GM18507 (cell line): ENCODE results near the gene BICC1.
"Not testable (repeated sequence)": the region's sequence is repeated elsewhere in the genome, so short reads cannot be mapped to it uniquely, and the experiment has no call there.

Experiments
- DNase-seq: peaks from one replicate; pipeline ENCODE4 v3.0.0; 2011; ENCODE audit warnings: low read depth; ENCODE audit not compliant: insufficient read length; ENCODE audit errors: extremely low spot score
- FAIRE-seq: peaks from 2 replicates; lab custom pipeline; 2011; peaks lifted over from hg19 to GRCh38; lab: Jason Lieb, UNC

Gene BICC1

DNA sequence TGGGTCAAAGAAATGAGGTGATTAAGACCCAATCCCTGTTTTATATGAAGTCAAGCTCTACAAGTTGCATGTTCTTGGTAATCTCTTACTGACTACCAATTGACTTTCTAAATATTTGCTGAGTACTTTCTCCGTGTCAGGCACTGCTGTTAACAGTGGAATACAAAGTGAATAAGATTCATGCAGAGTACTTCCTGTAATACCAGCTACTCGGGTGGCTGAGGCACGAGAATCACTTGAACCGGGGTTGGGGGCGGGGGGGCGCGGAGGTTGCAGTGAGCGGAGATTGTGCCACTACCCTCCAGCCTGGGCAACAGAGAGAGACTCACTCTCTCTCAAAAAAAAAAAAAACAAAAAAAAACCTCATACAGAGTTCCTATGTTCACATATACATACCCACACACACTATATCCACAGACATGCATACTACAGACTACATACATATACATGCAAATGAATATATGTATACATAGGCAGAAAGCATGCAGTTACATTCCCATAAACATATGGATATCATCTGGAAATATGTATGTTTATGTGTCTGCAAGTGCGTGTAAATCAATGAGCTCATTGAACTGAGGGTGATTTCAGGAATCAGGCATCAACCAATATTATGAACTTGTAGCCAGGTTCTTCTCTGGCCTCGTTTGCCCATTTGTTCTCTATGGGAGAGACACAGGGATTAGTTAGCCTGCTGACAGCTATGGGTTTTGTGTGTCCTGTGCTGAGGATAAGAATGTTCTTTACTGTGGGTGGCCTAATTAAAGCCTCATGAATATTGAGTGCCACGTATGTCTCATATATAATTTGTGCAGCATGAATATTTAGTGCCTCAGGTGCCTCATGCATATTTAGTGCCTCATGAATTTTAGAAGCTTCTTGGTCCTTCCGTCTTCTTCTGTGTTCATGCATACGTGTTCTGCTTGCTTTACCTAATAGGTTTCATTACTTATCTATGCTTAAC lies 73.9 kb downstream of the BICC1 start:
- no peak for DNase-seq

DNA sequence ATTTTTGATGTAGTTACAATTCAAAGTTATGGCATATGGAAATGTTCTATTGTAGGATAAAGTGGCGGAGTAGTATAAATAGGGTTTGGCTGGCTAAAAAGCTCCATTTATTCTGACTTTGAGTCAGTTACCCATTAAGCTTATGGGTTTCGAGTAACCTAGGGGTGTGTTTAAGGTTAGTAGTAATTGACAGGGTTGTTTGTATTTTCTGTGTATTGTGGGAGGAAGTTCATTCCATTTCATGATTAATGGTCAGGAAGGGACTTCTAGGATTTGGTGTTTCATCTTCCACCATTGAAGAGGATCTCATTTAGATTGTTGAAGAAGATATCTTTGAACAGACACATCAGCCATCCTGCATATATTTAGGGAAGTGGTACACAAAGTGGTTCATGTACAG lies 75.0 kb downstream of the BICC1 start:
- FAIRE-seq (no peak), DNase-seq (no peak)

More for the DNA sequence above, 73.9 kb downstream of the BICC1 start:
- no peak for FAIRE-seq

- DNase-seq: no peak
- FAIRE-seq: no peak
Observed at GRCh38 chr10:58588673-58589265, 76.1 kb downstream of the BICC1 start.

DNA sequence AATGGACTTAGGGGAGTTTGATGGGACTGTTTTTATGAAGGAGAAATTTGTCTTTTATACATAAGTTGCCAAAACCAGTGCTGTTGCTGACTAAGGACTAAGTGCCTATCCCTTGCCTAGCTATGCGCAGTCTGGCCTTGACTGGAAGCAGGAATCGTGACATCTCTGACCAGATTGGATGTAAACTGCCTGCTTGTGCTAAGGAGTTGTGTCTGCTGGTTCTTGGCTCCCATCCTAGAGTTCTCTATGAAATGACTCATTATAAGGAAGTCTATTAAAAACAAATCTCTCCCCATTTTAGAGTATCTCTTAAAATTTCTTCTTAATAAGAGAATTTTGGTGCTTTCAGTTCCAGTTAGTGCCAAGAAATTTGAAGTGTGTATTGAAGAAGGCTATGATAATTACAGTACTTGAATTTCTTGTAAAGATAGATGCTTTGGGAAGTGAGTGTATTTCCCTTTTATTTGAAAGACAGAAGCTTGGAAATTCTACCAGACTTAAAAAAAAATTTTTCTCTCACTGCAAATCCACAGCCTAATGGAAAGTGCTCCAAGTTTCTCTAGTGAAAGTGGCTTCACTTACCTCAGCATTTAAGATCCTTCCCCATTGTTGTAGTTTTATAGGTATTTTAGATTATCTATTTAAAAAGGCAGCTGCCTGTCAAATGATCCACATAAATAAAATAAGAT lies 77.6 kb downstream of the BICC1 start:
- DNase-seq: no peak
- FAIRE-seq: no peak

DNA sequence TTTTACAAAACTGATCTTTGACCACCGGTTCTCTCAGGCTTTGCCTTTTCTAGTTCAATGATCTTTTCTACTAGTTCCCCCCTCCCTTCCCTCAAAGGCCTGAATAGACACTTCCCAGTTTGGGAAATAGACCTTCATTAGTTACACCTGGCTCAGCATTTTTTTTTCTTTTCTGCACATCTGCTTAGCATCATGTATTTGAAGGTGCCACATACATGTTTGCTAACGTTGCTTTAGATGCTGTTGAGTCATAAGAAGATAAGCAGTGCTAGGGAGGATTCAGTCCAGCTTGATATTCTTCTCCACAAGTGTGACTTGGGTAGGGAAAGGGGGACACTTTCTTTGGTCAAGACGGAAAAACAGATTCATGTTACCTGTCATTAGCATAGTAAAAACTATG lies 78.3 kb downstream of the BICC1 start:
- DNase-seq: no peak
- FAIRE-seq: no peak

GRCh38 chr10:58593008-58593407 lies 80.3 kb downstream of the BICC1 start:
- FAIRE-seq: no peak
- DNase-seq: no peak

DNA sequence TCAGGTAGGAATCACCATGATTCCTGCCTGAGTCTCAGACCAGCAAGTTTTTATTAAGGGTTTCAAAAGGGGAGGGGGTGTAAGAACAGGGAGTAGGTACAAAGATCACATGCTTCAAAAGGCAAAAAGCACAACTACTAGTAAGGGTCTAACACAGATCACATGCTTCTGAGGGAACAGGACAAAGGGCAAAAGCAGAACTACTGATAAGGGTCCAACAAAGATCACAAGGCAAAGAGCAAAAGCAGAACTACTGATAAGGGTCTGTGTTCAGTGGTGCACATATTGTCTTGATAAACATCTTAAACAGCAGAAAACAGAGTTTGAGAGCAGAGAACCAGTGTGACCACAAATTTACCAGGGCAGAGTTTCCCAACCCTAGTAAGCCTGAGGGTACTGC lies 84.5 kb downstream of the BICC1 start:
- FAIRE-seq, DNase-seq: not testable (repeated sequence)

DNA sequence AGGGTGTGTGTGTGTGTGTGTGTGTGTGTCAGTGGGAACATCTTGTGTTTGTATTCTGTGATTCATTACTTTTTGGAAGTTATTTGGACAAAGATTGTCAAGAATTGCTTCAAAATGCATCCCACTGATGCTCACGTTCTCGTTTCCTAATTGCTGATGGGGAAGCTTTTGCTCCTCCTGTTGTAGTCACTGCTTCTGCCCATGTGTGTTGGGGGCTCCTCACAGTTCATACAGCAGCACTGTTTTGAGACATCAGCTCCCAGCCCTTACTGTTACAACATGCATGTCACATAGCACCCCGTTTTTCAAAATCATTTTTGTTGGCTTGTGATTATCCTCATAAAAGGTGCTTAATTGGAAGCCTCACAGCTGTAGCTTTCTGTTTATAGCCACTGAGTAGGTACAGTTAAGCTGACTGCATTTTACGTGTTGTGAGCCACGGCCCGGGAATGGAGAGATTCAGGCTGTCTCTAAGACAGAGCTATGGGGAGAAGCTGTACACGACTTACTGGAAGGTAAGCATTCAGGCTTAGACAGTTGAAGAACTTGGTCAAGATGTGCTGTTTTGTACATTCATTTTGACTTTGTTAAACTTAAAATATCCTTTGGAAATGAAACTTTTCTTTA lies 87.4 kb downstream of the BICC1 start:
- FAIRE-seq (no peak), DNase-seq (no peak)

- no peak for FAIRE-seq
- DNase-seq: no peak
Observed at GRCh38 chr10:58608351-58608750, 95.7 kb downstream of the BICC1 start.

DNA sequence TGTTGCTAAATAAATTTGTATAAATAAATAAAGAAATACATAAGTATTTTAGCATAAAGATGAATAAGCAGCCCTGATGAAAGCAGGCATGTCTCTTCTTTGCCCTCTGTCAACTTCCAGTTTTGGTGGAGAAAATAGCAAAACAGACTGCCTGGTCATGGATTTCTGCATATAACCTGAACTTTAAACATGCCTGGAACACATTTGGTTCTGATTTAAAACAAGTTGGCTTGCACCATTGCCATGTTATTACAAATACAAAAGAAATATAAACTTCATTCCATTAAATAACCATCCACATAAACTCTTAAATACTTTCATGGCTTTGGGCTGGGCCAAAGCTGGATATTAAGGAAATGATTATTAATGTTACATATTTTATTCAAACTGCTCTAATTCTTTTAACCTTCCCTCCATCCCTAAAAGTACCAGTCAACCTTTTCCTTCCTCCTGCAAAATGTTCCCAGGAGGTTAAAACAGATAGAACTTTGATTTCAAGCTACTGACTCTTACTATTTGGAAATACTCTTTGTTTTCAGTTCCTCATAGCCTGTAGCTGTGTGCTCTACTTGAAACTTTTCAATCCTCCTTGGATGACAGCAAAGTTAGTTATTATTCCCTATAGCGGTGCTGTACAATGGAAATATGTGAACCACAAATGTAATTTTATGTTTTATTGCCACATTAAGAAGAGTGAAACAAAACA lies 96.3 kb downstream of the BICC1 start:
- no peak for FAIRE-seq
- DNase-seq: no peak

DNA sequence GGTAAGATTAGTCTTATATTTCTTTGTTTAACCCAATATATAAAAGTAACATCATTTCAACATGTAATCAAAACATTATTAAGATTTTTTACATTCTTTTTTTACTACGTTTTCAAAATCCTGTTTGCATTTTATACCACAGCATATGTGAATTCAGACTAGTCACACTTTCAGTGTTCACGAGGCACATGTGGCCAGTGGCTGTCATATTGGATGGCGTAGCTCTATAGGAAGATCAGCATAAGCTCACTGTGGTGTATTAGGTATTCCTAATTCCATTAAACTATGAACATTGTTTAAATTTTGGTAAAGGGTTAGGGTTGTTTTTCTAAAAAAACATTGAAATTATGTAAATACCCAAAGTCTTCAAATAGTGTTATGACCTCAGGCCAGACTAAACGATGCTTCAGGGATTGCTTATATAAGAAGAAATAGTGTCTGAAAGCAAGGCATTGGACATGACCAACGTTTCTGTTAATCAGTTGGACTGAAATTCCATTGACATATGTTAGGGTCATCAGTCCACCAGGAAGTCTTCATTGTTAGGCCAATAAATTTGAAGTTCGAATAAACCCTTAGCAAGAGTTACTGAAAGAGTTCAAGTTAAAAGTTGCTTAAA lies 97.0 kb downstream of the BICC1 start:
- FAIRE-seq (no peak), DNase-seq (no peak)

- no peak for DNase-seq
- no peak for FAIRE-seq
Observed at GRCh38 chr10:58615237-58615935, 102.7 kb downstream of the BICC1 start.

DNA sequence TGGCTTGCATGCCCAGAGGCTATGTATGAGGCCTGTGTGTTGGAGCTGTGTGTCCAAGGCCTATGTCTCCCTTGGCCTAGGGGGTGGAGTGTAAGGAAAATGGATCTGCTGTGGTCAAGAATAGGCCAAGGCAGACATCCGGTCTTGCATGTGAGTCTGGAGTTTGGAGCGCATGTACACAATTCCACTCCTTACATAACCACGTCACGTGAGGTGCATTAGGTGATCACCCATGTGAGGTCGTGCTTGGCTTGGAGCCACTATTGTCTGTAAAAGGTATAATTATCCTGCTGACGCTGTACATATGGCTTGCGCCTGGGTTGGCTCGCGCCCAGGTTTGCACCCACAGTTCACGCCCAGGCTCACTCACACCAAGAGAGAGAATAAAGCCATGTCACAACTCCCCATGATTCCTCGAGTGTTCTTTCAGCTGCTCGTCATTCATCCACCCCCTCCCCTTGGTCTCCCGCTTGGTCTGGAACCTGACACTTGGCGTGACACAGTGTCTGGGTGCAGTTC lies 105.5 kb downstream of the BICC1 start:
- no peak for FAIRE-seq

GRCh38 chr10:58621379-58622077 lies 108.9 kb downstream of the BICC1 start:
- FAIRE-seq (no peak), DNase-seq (no peak)

More for the DNA sequence above, 105.5 kb downstream of the BICC1 start:
- DNase-seq: no peak

DNA sequence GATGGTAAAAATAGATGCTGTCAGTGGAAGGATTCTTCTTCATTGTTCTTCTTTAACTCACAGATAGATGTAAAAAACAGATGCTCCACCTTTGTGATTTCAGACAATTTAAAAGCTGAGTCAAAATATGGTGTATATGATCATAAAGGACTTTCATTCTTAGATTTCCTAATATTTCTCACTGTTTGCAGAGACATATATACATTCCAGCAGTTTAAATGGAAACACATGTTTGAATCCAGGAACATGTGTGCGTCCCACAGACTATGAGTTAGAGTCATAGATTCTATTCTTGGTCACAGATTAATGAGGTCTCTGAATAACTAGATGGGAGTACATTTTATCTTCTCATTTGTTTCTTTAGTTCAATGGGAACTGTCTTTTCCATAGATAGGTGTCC lies 109.6 kb downstream of the BICC1 start:
- no peak for FAIRE-seq
- DNase-seq: no peak

DNA sequence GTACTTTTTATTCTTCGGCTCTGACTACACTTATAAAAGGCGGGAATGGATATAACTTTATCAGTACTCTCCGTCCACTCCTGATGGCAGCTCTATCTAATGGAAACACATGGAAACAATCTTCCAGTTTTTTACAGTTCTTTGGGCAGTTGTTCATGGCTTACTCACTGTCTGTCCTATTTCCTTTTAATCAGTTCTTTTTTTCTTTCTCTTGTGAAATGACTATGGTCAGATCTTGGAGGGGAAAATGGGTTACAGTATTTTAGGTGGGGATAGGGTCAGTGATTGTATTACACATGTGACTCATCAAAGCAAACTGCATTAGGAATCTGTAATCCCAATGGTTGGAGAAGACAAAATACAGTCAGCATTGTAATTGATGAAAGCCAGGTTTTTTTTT lies 112.4 kb downstream of the BICC1 start:
- no peak for FAIRE-seq
- no peak for DNase-seq

- FAIRE-seq (no peak), DNase-seq (no peak)
Observed at GRCh38 chr10:58627392-58627791, 114.7 kb downstream of the BICC1 start.

- FAIRE-seq (no peak), DNase-seq (no peak)
Observed at GRCh38 chr10:58631715-58632114, 119.0 kb downstream of the BICC1 start.
